Epithelial cell of proximal tubule (primary cell): ENCODE data around the gene SNAP25. TPM values are rescaled to one million over a fixed set of nuclear protein-coding genes. Genes with fewer than 3 reads are reported as not detected.

Experiments
- DNase-seq: peaks from one replicate; pipeline ENCODE4 v3.0.0-alpha.2; 2011; ENCODE audit warnings: low read depth
- H3K4me3 ChIP-seq: 2 replicates; pipeline ENCODE4 v1.5.1; 2011; ENCODE audit warnings: low read depth, mild to moderate bottlenecking, low read length
- CTCF ChIP-seq: conservative IDR thresholded peaks from 2 replicates; pipeline ENCODE4 v1.5.1; 2012; ENCODE audit warnings: low read depth, mild to moderate bottlenecking, low read length
- total RNA-seq: library from RNA; depleted of rRNA; stranded (reverse); fragments of >200 nt; gene quantifications from 2 replicates; pipeline ENCODE4 v1.2.3, GENCODE V29; 2015

SNAP25 gene
- total RNA-seq, 1 donor from 2014 or later: 1.4 TPM

- peak; percentile 47 for DNase-seq
- no peak for TF ChIP-seq CTCF
- H3K4me3 ChIP-seq: no peak overlapping the region
Observed at GRCh38 chr20:10216146-10216791, 2.4 kb upstream of the SNAP25 start.

GRCh38 chr20:10217721-10218410, 764 bp upstream of the SNAP25 start:
- no peak for TF ChIP-seq CTCF
- peak; percentile 49 for DNase-seq

GRCh38 chr20:10219452-10219791, 792 bp downstream of the SNAP25 start:
- no peak for DNase-seq
- peak overlapping the region; percentile 51 for H3K4me3 ChIP-seq
- TF ChIP-seq CTCF: no peak

More at GRCh38 chr20:10217721-10218410, 764 bp upstream of the SNAP25 start:
- H3K4me3 ChIP-seq: peak overlapping the region; percentile 46

- TF ChIP-seq CTCF: no peak
- DNase-seq: no peak
- H3K4me3 ChIP-seq: no peak overlapping the region
Observed at GRCh38 chr20:10219993-10220750, 1.5 kb downstream of the SNAP25 start.

- no peak for TF ChIP-seq CTCF
- H3K4me3 ChIP-seq: no peak overlapping the region
- DNase-seq: no peak
Observed at GRCh38 chr20:10221021-10221420, 2.4 kb downstream of the SNAP25 start.

- no peak overlapping the region for H3K4me3 ChIP-seq
- no peak for DNase-seq
- peak; percentile 52 for TF ChIP-seq CTCF
Observed at GRCh38 chr20:10225439-10226060, 6.9 kb downstream of the SNAP25 start.
